Activated naive CD4-positive, alpha-beta T cell treated with Interleukin-2 at 50 U/mL for 16 hours (primary cell): ENCODE results near the gene ZNF407.

Experiments
- DNase-seq: peaks from one replicate; pipeline ENCODE4 v3.0.0-alpha.2; 2020

The ZNF407 gene

GRCh38 chr18:75063196-75063595, 465.5 kb downstream of the ZNF407 start:
- DNase-seq = no peak

DNA sequence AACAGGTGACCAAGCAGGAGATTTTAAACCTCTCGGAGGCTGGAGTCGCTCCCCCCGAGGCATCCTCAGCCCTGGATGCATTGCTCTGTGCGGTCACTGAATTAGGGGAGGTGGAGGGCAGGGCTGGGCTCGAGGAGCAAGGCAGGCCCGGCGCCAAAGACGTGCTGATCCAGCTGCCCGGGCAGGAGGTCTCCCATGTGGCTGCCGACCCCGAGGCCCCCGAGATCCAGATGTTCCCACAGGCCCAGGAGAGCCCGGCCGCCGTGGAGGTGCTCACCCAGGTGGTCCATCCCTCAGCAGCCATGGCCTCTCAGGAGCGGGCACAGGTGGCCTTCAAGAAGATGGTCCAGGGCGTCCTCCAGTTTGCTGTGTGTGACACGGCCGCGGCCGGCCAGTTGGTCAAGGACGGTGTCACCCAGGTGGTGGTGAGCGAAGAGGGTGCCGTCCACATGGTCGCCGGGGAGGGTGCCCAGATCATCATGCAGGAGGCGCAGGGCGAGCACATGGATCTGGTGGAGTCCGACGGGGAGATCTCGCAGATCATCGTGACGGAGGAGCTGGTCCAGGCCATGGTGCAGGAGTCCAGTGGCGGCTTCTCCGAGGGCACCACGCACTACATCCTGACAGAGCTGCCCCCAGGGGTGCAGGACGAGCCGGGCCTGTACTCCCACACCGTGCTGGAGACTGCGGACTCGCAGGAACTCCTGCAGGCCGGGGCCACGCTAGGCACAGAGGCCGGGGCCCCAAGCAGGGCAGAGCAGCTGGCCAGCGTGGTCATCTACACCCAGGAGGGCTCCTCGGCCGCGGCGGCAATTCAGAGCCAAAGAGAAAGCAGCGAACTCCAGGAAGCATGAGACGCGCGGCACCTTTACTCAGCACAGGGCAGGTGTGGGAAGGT, 466.2 kb downstream of the ZNF407 start:
- DNase-seq = no peak

GRCh38 chr18:75064513-75064905, 466.8 kb downstream of the ZNF407 start:
- no peak for DNase-seq

GRCh38 chr18:75065251-75066000, 467.8 kb downstream of the ZNF407 start:
- no peak for DNase-seq

- no peak for DNase-seq
Observed at GRCh38 chr18:75066021-75066880, 468.6 kb downstream of the ZNF407 start.

DNA sequence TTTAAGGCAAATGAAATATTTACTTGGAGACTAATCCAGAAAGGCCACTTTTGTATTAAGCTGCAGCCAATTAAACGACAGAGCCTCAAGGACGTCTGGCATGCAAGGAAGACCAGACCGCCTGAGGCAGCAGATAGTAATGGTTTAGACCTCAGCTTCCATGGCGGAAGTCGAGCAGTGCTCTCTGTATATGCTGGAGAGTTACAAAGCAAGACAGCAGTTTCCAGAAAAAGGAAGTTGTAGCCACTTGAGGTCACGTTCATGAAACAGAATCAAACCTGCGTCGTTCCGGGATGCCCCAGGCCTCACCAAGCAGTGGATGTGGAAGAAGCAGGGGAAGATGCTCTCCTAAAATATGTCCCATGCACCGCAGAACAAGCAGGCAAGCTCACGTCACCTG, 469.3 kb downstream of the ZNF407 start:
- DNase-seq = no peak

DNA sequence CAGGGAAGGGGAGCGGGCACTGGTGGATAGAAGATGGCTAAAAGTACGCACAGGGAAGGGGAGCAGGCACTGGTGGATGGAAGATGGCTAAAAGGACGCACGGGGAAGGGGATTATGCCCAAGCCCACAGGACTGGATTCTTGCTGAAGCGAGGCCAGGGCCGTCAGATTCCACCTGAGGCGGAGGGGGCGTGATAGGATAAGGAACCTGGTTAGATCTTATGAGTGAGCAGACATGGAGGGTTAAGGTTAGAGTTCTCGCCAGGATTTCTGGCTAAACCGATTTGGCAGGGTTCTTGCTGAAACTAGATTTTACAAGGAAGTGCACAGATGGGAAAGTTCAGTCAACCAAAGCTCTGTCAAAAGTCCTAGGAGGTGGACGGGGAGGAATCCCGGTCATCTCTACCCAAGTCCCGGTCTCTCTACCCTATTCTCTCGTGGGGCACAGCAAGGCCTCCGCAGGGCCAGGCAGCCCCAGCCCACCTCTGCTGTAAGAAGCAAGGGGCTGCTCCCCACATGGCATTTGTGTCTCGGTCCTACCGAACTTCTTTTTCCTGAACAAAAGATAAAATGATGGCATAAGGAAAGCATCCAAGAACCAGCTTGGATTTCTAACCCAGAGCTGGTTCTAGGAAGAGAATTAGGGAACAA, 470.5 kb downstream of the ZNF407 start:
- DNase-seq = no peak

GRCh38 chr18:75068682-75069435, 471.2 kb downstream of the ZNF407 start:
- no peak for DNase-seq

GRCh38 chr18:75070235-75070624, 472.6 kb downstream of the ZNF407 start:
- no peak for DNase-seq

DNA sequence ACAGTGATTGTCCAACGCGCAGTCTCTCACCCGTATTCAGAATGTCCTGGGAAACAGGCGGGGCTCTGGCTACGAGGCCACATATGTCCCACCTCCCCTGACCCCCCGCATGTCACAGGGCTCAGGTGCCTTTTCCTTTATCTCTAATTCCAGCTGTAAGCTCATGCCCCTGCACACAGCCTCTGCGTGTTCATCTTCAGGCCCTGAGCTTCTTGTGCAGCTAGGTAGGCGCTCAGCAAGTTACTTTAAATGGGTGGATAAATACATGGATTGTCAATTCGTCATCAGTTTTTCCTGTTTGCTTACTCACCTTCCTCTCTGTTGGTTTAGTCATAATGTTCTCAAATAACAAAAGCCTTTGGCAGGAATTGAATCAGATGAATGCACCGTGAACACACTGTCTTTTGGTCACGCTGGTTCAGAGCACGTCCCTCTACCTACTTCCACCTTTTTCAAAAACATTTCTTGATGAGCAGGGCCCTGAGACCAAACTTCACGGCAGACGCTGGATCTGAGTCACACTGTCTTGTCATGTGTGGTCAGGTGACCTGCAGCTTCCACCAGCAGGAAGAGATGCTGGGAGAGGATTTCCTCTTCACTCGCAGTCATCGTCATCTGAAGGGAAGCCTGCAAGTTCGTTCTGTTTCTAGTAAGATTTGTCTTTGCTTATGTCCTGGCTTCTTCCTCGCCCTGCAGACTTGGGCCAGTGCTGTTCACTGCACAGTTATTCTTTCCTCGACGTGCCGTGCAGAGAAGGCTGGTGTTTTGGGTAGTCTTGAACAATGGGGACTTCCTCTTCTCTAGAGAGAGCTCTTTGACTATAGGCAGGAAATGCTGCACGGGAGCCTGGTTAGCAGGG, 473.2 kb downstream of the ZNF407 start:
- peak; percentile 64 for DNase-seq

DNA sequence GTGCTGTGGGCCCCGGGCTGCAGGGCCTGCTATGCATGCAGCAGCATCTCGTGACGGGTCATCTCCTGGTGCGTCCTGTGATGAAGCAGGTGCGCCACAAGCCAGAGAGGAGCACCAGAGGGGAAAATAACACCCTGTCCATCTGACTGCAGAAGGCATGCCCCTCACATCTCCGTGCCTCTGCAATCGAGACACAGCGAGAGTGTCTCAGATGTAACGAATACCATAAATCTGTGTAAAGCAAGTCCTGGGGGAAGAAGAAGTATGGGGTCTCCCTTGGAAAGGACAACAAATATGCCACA, 473.8 kb downstream of the ZNF407 start:
- DNase-seq = no peak

DNA sequence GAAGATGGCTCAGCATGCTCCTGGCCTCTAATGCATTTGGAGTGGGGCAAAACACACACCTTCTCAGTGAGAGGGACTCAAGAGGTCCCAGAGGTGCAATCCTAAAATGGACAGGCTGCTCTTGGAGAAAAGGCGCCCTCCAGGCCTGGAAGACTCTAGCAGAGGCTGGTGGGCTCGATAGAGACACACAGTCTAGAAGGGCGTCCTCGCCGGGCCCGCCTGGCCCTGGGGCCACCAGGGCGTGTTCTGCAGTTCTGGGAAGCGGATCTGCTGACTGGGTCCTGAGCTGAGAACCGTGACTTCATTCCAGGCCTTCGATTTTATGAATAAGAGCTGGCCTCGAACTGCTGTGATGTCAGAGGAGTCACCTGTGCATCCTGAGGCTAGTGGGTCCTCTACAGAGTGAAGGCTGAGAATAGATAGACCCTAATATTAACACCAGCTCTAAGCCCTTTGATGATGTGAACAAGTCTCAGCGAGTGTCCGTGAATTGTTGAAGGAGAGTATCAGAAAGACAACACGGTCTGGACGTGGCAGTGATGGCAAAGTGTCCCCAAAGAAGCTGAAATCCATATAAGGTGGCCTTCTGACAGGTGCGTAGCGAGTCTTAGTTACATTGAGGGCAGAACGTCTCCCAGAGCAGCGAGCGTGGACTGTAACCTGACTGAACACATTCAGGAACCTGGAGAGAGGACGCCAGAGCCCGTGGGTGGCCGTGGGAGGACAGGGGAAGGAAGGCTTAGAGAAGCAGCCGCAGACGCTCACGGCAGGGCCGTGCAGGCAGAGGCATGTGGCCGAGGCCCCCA, 474.4 kb downstream of the ZNF407 start:
- DNase-seq = no peak

DNA sequence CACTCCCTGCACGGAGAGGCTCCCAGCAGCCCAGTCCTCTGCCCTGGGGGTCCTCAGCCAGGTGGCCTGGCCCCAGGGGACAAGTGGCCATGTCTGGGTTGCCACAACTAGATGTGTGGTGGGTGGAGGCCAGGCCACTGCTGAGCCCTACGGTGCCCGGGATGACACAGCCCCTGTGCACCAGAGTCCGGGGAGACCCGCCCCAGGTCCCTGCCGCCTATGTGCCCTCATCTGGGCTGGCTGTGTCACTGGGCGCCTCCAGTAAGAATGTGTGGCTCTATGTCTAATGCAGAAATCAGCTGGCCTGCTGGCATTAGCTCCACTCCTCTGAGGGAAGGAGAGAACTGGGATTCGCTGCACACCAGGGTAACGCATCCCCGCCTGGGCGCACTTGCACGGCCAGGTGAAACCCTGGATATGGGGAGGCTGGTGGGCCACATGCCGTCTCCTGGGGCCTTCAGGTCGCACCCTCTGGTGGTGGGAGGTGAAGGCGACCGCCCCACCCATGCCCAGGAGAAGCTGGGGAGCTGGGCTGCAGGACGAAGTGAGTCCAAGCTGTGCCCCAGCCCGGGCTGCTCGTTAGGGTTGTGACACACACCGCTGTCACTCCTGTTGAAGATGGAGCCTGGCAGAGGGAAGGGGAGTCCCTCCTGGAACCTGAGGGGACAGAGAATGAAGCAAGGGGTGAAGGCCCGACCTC, 475.2 kb downstream of the ZNF407 start:
- DNase-seq = no peak

- DNase-seq = no peak
Observed at GRCh38 chr18:75073654-75074053, 476.0 kb downstream of the ZNF407 start.

DNA sequence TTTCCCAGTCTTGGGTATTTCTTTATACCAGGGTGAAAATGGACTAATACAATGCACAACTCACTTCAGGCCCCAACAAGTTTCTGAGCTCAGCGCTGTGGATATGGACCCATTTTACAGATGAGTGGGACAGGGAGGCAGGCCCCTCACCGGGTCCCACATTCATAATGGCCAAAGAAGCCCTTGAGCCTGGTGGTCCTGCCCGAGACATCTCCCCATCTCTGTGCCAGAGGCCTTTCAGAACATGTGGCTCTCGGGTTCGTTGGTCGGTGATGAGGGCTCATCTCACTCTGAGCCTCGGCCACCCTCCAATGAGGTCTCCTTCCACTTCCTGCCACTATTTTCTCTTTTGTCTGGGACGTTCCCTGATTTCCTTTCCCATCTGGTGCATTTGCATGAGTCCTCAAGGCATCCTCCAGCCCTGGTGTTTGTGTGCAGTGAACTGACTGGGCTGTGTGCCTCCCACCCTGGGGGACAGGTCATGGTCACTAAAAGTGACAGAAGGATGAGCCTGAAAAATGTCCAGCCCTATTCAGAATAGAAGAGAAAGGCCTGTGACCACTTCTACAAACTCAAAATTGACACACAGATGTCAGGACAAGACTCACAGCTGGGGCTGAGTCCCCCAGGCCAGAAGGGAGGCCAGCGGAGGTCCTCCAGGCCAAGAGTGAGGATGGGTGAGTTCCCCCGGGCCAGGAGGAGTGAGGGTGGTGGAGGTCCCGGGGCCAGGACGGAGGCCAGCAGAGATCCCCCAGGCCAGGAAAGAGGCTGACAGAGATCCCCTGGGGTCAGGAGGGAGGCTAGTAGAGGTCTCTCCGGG, 476.7 kb downstream of the ZNF407 start:
- no peak for DNase-seq

DNA sequence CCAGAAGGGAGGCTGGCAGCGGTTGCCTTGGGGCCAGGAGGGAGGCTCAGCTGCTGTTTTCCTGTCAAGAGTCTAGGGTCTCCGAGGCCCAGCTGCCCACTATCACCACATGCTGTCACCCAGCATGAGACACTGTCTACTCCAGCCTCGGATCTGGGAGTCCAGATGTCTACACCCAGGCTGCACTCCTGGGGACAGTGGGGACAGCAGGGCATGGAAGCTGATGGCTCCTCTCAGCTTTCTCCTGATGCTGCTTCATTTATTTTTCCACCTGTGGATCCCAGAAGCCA, 477.3 kb downstream of the ZNF407 start:
- no peak for DNase-seq

DNA sequence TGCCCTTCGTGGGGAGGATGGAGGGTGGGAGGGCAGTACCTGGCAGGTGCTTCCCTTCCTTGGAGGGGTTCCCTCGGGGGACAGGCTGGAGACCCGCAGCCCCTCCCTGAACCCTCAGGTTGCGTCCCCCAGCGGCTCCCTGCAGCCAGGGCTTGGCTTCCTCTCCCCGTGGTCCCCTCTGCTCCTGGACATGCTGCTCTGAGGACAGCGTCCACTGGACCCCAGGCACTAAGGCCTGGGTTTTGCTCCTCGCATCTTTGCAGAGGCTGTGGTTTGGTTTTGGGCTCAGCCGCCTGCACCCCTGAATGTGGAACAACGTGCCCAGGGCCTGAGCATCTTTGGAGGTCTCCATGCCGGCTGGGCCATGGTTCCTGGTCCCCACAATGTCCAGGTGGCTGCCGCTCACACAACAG, 477.8 kb downstream of the ZNF407 start:
- DNase-seq = no peak

GRCh38 chr18:75076286-75076685, 478.6 kb downstream of the ZNF407 start:
- DNase-seq = no peak

GRCh38 chr18:75081486-75081885, 483.8 kb downstream of the ZNF407 start:
- DNase-seq = no peak
